GM23248 (cell line): ENCODE measurements around the gene YWHAQ. TPM values are rescaled to one million over a fixed set of nuclear protein-coding genes. Genes with fewer than 3 reads are reported as not detected.

Experiments used
- DNase-seq: peaks from one replicate; pipeline ENCODE4 v3.0.0-alpha.2; 2015
- H2AFZ ChIP-seq: fragments of 200-600 bp; sonication (generic); 2 replicates; pipeline ENCODE4 v1.6.1; 2016; ENCODE audit warnings: antibody characterized with exemption
- H3F3A ChIP-seq: fragments of 200-600 bp; sonication (generic); 2 replicates; pipeline ENCODE4 v1.6.1; 2016; ENCODE audit warnings: mild to moderate bottlenecking, antibody characterized with exemption, mixed run types; ENCODE audit not compliant: insufficient read depth
- H3K27ac ChIP-seq: fragments of 200-600 bp; sonication (generic); 2 replicates; pipeline ENCODE4 v1.5.1; 2016; ENCODE audit warnings: mild to moderate bottlenecking
- H3K27me3 ChIP-seq: fragments of 200-600 bp; sonication (generic); replicated peaks from 2 replicates; pipeline ENCODE4 v1.6.1; 2016; ENCODE audit warnings: mild to moderate bottlenecking; ENCODE audit not compliant: insufficient read depth
- H3K36me3 ChIP-seq: fragments of 200-600 bp; sonication (generic); 2 replicates; pipeline ENCODE4 v1.6.1; 2016; ENCODE audit warnings: low read depth, mild to moderate bottlenecking
- H3K4me1 ChIP-seq: fragments of 200-600 bp; sonication (generic); 2 replicates; pipeline ENCODE4 v1.6.1; 2016; ENCODE audit warnings: mild to moderate bottlenecking; ENCODE audit not compliant: insufficient read depth
- H3K4me2 ChIP-seq: fragments of 200-600 bp; sonication (generic); one replicate; pipeline ENCODE4 v1.6.1; 2016; ENCODE audit warnings: mild to moderate bottlenecking; ENCODE audit not compliant: unreplicated experiment
- H3K4me3 ChIP-seq: fragments of 200-600 bp; sonication (generic); 2 replicates; pipeline ENCODE4 v1.5.1; 2016; ENCODE audit warnings: mild to moderate bottlenecking
- H3K79me2 ChIP-seq: fragments of 200-600 bp; sonication (generic); 2 replicates; pipeline ENCODE4 v1.6.1; 2016; ENCODE audit warnings: mild to moderate bottlenecking; ENCODE audit not compliant: insufficient read depth
- H3K9ac ChIP-seq: fragments of 200-600 bp; sonication (generic); 2 replicates; pipeline ENCODE4 v1.6.1; 2016; ENCODE audit warnings: mild to moderate bottlenecking
- H3K9me2 ChIP-seq: fragments of 200-600 bp; sonication (generic); 2 replicates; pipeline ENCODE4 v1.6.1; 2016; ENCODE audit warnings: mixed run types, mild to moderate bottlenecking, moderate library complexity; ENCODE audit not compliant: insufficient read depth
- H3K9me3 ChIP-seq: fragments of 200-600 bp; sonication (generic); one replicate; pipeline ENCODE4 v1.6.1; 2017; ENCODE audit warnings: low read depth
- H4K20me1 ChIP-seq: fragments of 200-600 bp; sonication (generic); 2 replicates; pipeline ENCODE4 v1.6.0; 2016; ENCODE audit not compliant: insufficient read depth
- EZH2 ChIP-seq: fragments of 200-600 bp; sonication (generic); IDR thresholded peaks from 2 replicates; pipeline ENCODE4 v1.6.1; 2018; ENCODE audit warnings: antibody characterized with exemption, mild to moderate bottlenecking; ENCODE audit not compliant: insufficient read depth, poor library complexity, severe bottlenecking
- EZH2phosphoT487 ChIP-seq: fragments of 200-600 bp; sonication (generic); IDR thresholded peaks from 2 replicates; pipeline ENCODE4 v1.6.1; 2018; ENCODE audit warnings: antibody characterized with exemption, moderate library complexity, mild to moderate bottlenecking, low read depth; ENCODE audit not compliant: insufficient read depth
- WGBS, 2 experiments: methylation state at CpG; one replicate each; pipeline ENCODE4 v1.1.6; 2015 to 2017; ENCODE audit warnings: low lambda C conversion rate in 2 of 2, low coverage in 1 of 2; ENCODE audit errors: missing lambda C conversion rate in 2 of 2; 5-methylcytosine and 5-hydroxymethylcytosine counted together
- in situ Hi-C: fragments of 300-500 bp; cut with MboI; formaldehyde crosslinking; loops from 2 replicates; pipeline ENCODE4 v1.15.0; 2020
- polyA plus RNA-seq: library from polyadenylated mRNA; unstranded; fragments of >200 nt; fragmentation: Nextera tagmentation; extraction: Ambion mirVana; gene quantifications from 2 replicates; pipeline ENCODE4 v1.2.1, GENCODE V29; 2016
- total RNA-seq: library from RNA; depleted of rRNA; stranded (reverse); fragments of >200 nt; shearing (Covaris generic); gene quantifications from 2 replicates; pipeline ENCODE4 v1.2.3, GENCODE V29; 2014

The YWHAQ gene
- total and polyA plus RNA-seq, 2 experiments from 2014 or later, result 400 to 694 TPM

- no peaks in the 10 kb centered on the region for H3K9me3 ChIP-seq
- no peak overlapping the region for H2AFZ ChIP-seq
- H3K4me2 ChIP-seq, result no peak overlapping the region
- no peak overlapping the region for H3K4me3 ChIP-seq
- in situ Hi-C loops, result no loop called here
- no peaks in the 10 kb centered on the region for H4K20me1 ChIP-seq
- no peak overlapping the region for H3K27ac ChIP-seq
- H3K79me2 ChIP-seq, result no peaks in the 10 kb centered on the region
- WGBS, 2 experiments, result 88 to 89% methylated on average over 9 of the region's 9 CpGs
- H3F3A ChIP-seq, result peaks cover 24% of the 10 kb centered on the region
- no peak for TF ChIP-seq EZH2
- H3K36me3 ChIP-seq, result no peaks in the 10 kb centered on the region
- no peaks in the 10 kb centered on the region for H3K27me3 ChIP-seq
- H3K9me2 ChIP-seq, result no peaks in the 10 kb centered on the region
- peaks cover 38% of the 10 kb centered on the region for H3K4me1 ChIP-seq
- no peak for DNase-seq
- no peak overlapping the region for H3K9ac ChIP-seq
Measured at GRCh38 chr2:9658972-9659371, 28.2 kb upstream of the YWHAQ start.

DNA sequence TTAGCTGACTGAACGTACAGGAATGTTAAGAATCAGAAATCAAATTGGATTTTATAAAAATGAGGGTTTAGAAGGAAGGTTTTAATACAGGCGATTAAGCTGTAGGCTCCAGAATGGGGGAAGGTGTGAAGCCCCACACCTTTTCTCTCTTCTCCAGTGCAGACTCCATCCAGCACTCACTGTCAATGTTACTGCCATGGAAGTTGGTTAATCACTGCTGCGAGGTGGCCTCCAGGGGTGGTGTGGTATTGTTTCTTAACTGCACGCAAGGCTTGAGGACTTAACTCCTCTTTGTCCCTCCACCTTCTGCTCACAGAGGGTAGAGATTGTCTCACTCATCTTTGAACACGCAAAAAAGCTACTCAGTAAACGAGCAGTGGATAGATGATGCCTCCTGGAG, 26.9 kb upstream of the YWHAQ start:
- TF ChIP-seq EZH2phosphoT487 (no peak), EZH2 (no peak)
- peak overlapping the region; percentile 40; the same call in 1 of the 2 replicates for H2AFZ ChIP-seq
- in situ Hi-C loops, result no loop called here

DNA sequence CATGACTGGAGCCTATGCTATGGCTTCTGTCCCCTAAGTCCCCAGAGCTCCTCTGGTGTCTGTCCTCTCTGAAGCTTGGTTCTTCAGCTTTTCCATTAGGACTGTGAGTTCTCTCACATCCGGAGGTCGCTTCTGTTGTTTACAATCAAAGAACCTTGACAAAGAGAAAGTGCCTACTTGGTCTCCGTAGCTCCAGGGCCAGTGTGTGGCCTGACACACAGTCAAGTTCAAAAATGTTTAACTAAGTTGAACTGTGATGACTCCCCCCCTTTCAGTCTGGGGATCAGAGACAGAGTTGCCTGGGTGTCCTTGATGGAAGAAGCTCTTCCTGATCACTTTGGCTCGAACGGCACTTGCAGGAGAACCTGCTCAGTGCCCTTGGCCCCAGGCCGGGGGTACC, 26.3 kb upstream of the YWHAQ start:
- in situ Hi-C loops, result no loop called here
- Histone ChIP-seq H3K4me3 (no peak overlapping the region), H3K9me3 (no peaks in the 10 kb centered on the region), H3K4me1 (peaks cover 39% of the 10 kb centered on the region), H3F3A (peaks cover 24% of the 10 kb centered on the region), H3K36me3 (no peaks in the 10 kb centered on the region), H4K20me1 (no peaks in the 10 kb centered on the region), H2AFZ (peak overlapping the region; percentile 40), H3K9ac (peak overlapping the region; percentile 72), H3K79me2 (no peaks in the 10 kb centered on the region), H3K27me3 (no peaks in the 10 kb centered on the region), H3K9me2 (no peaks in the 10 kb centered on the region), H3K27ac (peak overlapping the region; percentile 100), H3K4me2 (peak overlapping the region; percentile 59)
- DNase-seq, result no peak
- 90 to 95% methylated on average over 6 of the region's 6 CpGs for WGBS, 2 experiments
- TF ChIP-seq EZH2phosphoT487, result no peak
- TF ChIP-seq EZH2, result no peak

More for the DNA sequence above, 26.9 kb upstream of the YWHAQ start:
- Histone ChIP-seq H3K4me3 (no peak overlapping the region), H3F3A (peaks cover 24% of the 10 kb centered on the region), H4K20me1 (no peaks in the 10 kb centered on the region), H3K79me2 (no peaks in the 10 kb centered on the region), H3K27ac (peak overlapping the region; percentile 100; the same call in 1 of the 2 replicates), H3K9ac (0 out of 2 replicates have a peak overlapping the region, but pooled peaks have one; percentile 72), H3K9me2 (no peaks in the 10 kb centered on the region), H3K4me2 (peak overlapping the region; percentile 15), H3K9me3 (no peaks in the 10 kb centered on the region), H3K4me1 (peaks cover 39% of the 10 kb centered on the region), H3K36me3 (no peaks in the 10 kb centered on the region), H3K27me3 (no peaks in the 10 kb centered on the region)
- 74 to 76% methylated on average over 6 of the region's 6 CpGs for WGBS, 2 experiments
- DNase-seq, result no peak

GRCh38 chr2:9656270-9656766, 25.5 kb upstream of the YWHAQ start:
- WGBS, 2 experiments, result 43 to 44% methylated on average over 11 of the region's 11 CpGs
- peak overlapping the region; percentile 87 for H3K9ac ChIP-seq

More at GRCh38 chr2:9656270-9656766, 25.5 kb upstream of the YWHAQ start:
- peaks cover 39% of the 10 kb centered on the region for H3K4me1 ChIP-seq
- H3K27ac ChIP-seq, result peak overlapping the region; percentile 100
- H3K4me3 ChIP-seq, result peak overlapping the region; percentile 61
- H3K9me3 ChIP-seq, result no peaks in the 10 kb centered on the region
- H3K36me3 ChIP-seq, result no peaks in the 10 kb centered on the region
- TF ChIP-seq EZH2phosphoT487, result no peak
- TF ChIP-seq EZH2, result no peak
- H3F3A ChIP-seq, result peaks cover 24% of the 10 kb centered on the region
- H3K79me2 ChIP-seq, result no peaks in the 10 kb centered on the region
- no peaks in the 10 kb centered on the region for H4K20me1 ChIP-seq
- H2AFZ ChIP-seq, result no peak overlapping the region
- H3K9me2 ChIP-seq, result no peaks in the 10 kb centered on the region
- DNase-seq, result peak; percentile 98
- in situ Hi-C loops, result no loop called here
- peak overlapping the region; percentile 83 for H3K4me2 ChIP-seq
- H3K27me3 ChIP-seq, result no peaks in the 10 kb centered on the region
